ENCODE measurements around the gene TMEM100.

DNA sequence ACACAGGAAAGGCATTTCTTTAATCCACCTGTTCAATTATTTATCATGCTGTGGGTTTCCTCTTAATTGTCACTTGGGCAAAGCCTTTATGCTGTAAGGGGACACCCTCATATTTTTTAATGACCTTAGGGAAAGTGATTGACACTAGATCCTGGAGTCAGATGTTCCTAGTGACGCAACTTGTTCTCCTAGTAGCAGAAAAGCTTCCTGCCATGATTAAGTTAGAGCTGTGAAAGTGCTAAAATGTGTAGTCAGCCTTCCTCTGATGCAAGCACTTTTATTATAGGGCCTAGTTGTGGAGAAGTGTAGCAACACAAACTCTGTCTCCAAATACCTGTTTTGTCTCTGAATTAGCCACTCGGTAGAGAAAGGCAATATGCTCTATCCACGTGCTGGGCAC, 12.3 kb downstream of the TMEM100 start:
- TF ChIP-seq, protein P1, sequence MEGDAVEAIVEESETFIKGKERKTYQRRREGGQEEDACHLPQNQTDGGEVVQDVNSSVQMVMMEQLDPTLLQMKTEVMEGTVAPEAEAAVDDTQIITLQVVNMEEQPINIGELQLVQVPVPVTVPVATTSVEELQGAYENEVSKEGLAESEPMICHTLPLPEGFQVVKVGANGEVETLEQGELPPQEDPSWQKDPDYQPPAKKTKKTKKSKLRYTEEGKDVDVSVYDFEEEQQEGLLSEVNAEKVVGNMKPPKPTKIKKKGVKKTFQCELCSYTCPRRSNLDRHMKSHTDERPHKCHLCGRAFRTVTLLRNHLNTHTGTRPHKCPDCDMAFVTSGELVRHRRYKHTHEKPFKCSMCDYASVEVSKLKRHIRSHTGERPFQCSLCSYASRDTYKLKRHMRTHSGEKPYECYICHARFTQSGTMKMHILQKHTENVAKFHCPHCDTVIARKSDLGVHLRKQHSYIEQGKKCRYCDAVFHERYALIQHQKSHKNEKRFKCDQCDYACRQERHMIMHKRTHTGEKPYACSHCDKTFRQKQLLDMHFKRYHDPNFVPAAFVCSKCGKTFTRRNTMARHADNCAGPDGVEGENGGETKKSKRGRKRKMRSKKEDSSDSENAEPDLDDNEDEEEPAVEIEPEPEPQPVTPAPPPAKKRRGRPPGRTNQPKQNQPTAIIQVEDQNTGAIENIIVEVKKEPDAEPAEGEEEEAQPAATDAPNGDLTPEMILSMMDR (IDR thresholded peaks at IDR 0.05; ENCODE audit: low read length) = no peak
- no peak for TF ChIP-seq EZH2 (optimal IDR thresholded peaks at IDR 0.05; ENCODE audit: low read depth, low read length)

Data from MM.1S (cell line).